ENCODE measurements around the gene H1-8. TPM values are rescaled to one million over a fixed set of nuclear protein-coding genes. Genes with fewer than 3 reads are reported as not detected.
A peak's percentile ranks its signal among the peaks of the same experiment; 100 is the strongest.

H1-8 gene
- total RNA-seq, 1 experiment from 2014 or later: not detected

DNA sequence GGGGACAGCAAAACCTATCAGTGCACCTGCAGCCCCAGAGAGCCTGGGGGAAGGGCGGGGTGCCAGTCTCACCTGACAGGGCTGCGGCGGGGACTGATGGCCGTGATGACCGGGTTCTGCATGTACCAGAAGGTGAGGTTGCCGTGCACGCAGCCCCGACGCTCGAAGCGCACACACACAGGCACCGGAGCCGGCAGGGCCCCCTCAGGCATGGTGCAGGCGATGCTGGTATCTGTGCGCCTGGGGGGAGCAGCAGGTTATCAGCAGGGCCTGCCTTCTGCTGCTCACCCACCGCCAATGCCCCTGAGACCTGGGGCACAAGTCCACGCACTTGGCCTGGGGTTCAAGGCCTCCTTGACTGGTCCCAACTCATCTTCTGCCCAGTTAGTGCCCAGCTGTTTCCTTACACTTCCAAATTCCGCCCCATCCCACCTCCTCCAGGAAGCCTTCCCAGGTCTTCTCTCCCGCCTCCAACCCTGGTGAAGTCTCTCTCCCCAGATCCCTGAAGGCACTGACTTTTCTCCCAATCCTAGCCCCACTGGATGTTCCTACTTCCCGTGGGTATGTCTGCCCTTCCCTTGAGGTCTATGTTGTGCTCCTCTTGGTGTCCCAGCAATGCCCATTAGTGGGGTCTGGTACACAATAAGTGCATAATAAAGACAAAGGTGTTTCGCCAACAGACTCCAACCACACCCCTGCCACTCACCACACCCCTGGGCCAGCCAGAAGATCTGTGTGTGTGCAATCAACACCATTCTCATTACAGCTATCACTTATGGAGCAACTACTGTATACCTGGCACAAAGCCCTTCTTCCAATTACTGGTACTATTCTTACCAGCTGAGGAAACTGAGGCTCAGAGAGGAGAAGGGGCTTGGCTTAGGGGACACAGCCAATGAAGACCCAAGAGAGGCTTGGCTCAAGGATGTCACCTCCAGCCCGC, 28.9 kb downstream of the H1-8 start:
- no peak overlapping the region for H2BK12ac ChIP-seq (ENCODE audit: insufficient read length, low read depth, low read length)
- no peak overlapping the region for H2AFZ ChIP-seq (ENCODE audit: low read length)

More for the DNA sequence above, 28.9 kb downstream of the H1-8 start:
- Mint-ChIP-seq H3K4me1 (peaks cover 17 to 22% of the 10 kb centered on the region in 2 experiments), H3K9me3 (no peaks in the 10 kb centered on the region), H3K36me3 (ENCODE audit: insufficient read depth in 1 of 3, low read depth in 3 of 3) (peaks cover 0 to 4% (median 2%) of the 10 kb centered on the region in 3 experiments; a peak in 1 of 7 replicates), H3K27me3 (ENCODE audit: low read depth) (no peaks in the 10 kb centered on the region), H3K27ac (peak overlapping the region in 2 of 3 experiments; percentile 40 to 49; a peak in 2 of 7 replicates), H3K4me3 (no peak overlapping the region)
- H2BK5ac ChIP-seq (ENCODE audit: insufficient read length, low read length): no peak overlapping the region
- H3K23me2 ChIP-seq (ENCODE audit: insufficient read length, low read depth, low read length, poor library complexity, severe bottlenecking): no peaks in the 10 kb centered on the region
- H3K9me3 ChIP-seq (ENCODE audit: control insufficient read depth, low read depth, low read length): no peaks in the 10 kb centered on the region
- H3K79me2 ChIP-seq (ENCODE audit: insufficient read depth, low read length): no peaks in the 10 kb centered on the region
- no peak overlapping the region for H3K4me2 ChIP-seq (ENCODE audit: insufficient read depth, insufficient read length, low read length)
- H4K5ac ChIP-seq (ENCODE audit: insufficient read length, low read depth, low read length): no peak overlapping the region
- H3K27ac ChIP-seq (ENCODE audit: insufficient read length, low read depth, low read length): no peak overlapping the region
- H3K27me3 ChIP-seq (ENCODE audit: insufficient read depth, low read length): no peaks in the 10 kb centered on the region
- DNase-seq: no peak
- H3K9ac ChIP-seq (ENCODE audit: extremely low read depth, insufficient read length, low read length): no peak overlapping the region
- no peak overlapping the region for H3K23ac ChIP-seq (ENCODE audit: insufficient read length, low read depth, low read length)
- H3K4me1 ChIP-seq (ENCODE audit: insufficient read depth, low read length): no peaks in the 10 kb centered on the region
- TF ChIP-seq, protein P1, sequence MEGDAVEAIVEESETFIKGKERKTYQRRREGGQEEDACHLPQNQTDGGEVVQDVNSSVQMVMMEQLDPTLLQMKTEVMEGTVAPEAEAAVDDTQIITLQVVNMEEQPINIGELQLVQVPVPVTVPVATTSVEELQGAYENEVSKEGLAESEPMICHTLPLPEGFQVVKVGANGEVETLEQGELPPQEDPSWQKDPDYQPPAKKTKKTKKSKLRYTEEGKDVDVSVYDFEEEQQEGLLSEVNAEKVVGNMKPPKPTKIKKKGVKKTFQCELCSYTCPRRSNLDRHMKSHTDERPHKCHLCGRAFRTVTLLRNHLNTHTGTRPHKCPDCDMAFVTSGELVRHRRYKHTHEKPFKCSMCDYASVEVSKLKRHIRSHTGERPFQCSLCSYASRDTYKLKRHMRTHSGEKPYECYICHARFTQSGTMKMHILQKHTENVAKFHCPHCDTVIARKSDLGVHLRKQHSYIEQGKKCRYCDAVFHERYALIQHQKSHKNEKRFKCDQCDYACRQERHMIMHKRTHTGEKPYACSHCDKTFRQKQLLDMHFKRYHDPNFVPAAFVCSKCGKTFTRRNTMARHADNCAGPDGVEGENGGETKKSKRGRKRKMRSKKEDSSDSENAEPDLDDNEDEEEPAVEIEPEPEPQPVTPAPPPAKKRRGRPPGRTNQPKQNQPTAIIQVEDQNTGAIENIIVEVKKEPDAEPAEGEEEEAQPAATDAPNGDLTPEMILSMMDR (conservative IDR thresholded peaks at IDR 0.05): no peak
- no peak overlapping the region for H3K18ac ChIP-seq (ENCODE audit: insufficient read length, low read depth, low read length)
- no peaks in the 10 kb centered on the region for H4K20me1 ChIP-seq (ENCODE audit: control insufficient read depth, insufficient read depth, insufficient read length)
- no peak overlapping the region for H3T11ph ChIP-seq (ENCODE audit: low read length)
- no peak overlapping the region for H3K56ac ChIP-seq (ENCODE audit: insufficient read length, low read depth, low read length)
- H3K79me1 ChIP-seq (ENCODE audit: insufficient read depth, low read depth, low read length, poor library complexity, severe bottlenecking): no peaks in the 10 kb centered on the region
- no CpG with 5 or more reads among the region's 22 CpGs for WGBS (ENCODE audit: extremely low coverage, insufficient read length, low lambda C conversion rate)
- H2BK20ac ChIP-seq (ENCODE audit: low read depth, low read length, poor library complexity, severe bottlenecking): no peak overlapping the region
- no peak overlapping the region for H2BK15ac ChIP-seq (ENCODE audit: low read depth, low read length)
- no peak overlapping the region for H2BK120ac ChIP-seq (ENCODE audit: low read depth, low read length, poor library complexity, severe bottlenecking)
- no peak overlapping the region for H4K8ac ChIP-seq (replicated peaks; ENCODE audit: insufficient read length, low read depth, low read length)
- H3K4ac ChIP-seq (ENCODE audit: low read depth, low read length): no peak overlapping the region
- no peak overlapping the region for H3K14ac ChIP-seq (ENCODE audit: insufficient read depth, low read length)
- no peak overlapping the region for H4K91ac ChIP-seq (ENCODE audit: insufficient read length, low read depth, low read length)
- no peak overlapping the region for H2AK5ac ChIP-seq (ENCODE audit: insufficient read length, low read length)

All from H9 (cell line).